Astrocyte (in vitro differentiated cells and primary cell): ENCODE measurements around the gene GPR139. TPM values are rescaled to one million over a fixed set of nuclear protein-coding genes. Genes with fewer than 3 reads are reported as not detected.

ENCODE experiments used
- DNase-seq: peaks from one replicate; pipeline ENCODE4 v3.0.0-alpha.2; 2010; ENCODE audit warnings: low read depth
- FAIRE-seq: peaks from 2 replicates; lab custom pipeline; 2011; peaks lifted over from hg19 to GRCh38; lab: Jason Lieb, UNC
- H2AFZ ChIP-seq: 2 replicates; pipeline ENCODE4 v1.6.0; 2012; ENCODE audit warnings: low read depth, low read length, inconsistent platforms
- H3K27ac ChIP-seq: 2 replicates; pipeline ENCODE4 v1.5.1; 2011; ENCODE audit warnings: low read depth, low read length, inconsistent platforms
- H3K27me3 ChIP-seq: 2 replicates; pipeline ENCODE4 v1.6.0; 2011; ENCODE audit warnings: low read length, inconsistent platforms; ENCODE audit not compliant: insufficient read depth
- H3K36me3 ChIP-seq: 2 replicates; pipeline ENCODE4 v1.5.1; 2011; ENCODE audit warnings: low read length, inconsistent platforms; ENCODE audit not compliant: insufficient read depth
- H3K4me1 ChIP-seq: 2 replicates; pipeline ENCODE4 v1.5.1; 2011; ENCODE audit warnings: low read length, inconsistent platforms; ENCODE audit not compliant: insufficient read depth
- H3K4me2 ChIP-seq: 2 replicates; pipeline ENCODE4 v1.6.0; 2012; ENCODE audit warnings: low read length, inconsistent platforms
- H3K4me3 ChIP-seq: 2 replicates; pipeline ENCODE4 v1.5.1; 2011; ENCODE audit warnings: low read depth, mild to moderate bottlenecking, low read length, inconsistent platforms; ENCODE audit not compliant: insufficient read depth
- H3K79me2 ChIP-seq: 2 replicates; pipeline ENCODE4 v1.6.0; 2012; ENCODE audit warnings: mild to moderate bottlenecking, low read length, inconsistent platforms; ENCODE audit not compliant: insufficient read depth
- H3K9ac ChIP-seq: 2 replicates; pipeline ENCODE4 v1.6.0; 2012; ENCODE audit warnings: mild to moderate bottlenecking, low read length, inconsistent platforms
- H3K9me3 ChIP-seq: 2 replicates; pipeline ENCODE4 v1.5.1; 2012; ENCODE audit warnings: low read depth, mild to moderate bottlenecking, low read length, inconsistent platforms; ENCODE audit not compliant: insufficient read depth
- H4K20me1 ChIP-seq: 2 replicates; pipeline ENCODE4 v1.6.0; 2012; ENCODE audit warnings: low read length, inconsistent platforms; ENCODE audit not compliant: insufficient read depth
- H3K27ac Mint-ChIP-seq: one replicate; pipeline ENCODE4 v1.8.0; 2021; ENCODE audit warnings: mild to moderate bottlenecking, mixed read lengths; ENCODE audit not compliant: unreplicated experiment
- H3K27me3 Mint-ChIP-seq: one replicate; pipeline ENCODE4 v1.8.0; 2021; ENCODE audit warnings: low read depth, mixed read lengths; ENCODE audit not compliant: unreplicated experiment
- H3K36me3 Mint-ChIP-seq: one replicate; pipeline ENCODE4 v1.8.0; 2021; ENCODE audit warnings: low read depth, mixed read lengths; ENCODE audit not compliant: unreplicated experiment
- H3K4me1 Mint-ChIP-seq: one replicate; pipeline ENCODE4 v1.8.0; 2021; ENCODE audit warnings: low read depth, mixed read lengths; ENCODE audit not compliant: unreplicated experiment
- H3K4me3 Mint-ChIP-seq: one replicate; pipeline ENCODE4 v1.8.0; 2021; ENCODE audit warnings: mild to moderate bottlenecking, moderate library complexity, mixed read lengths; ENCODE audit not compliant: unreplicated experiment
- H3K9me3 Mint-ChIP-seq: one replicate; pipeline ENCODE4 v1.8.0; 2021; ENCODE audit warnings: mild to moderate bottlenecking, mixed read lengths; ENCODE audit not compliant: unreplicated experiment
- CTCF ChIP-seq: IDR thresholded peaks from 2 replicates; pipeline ENCODE4 v1.5.1; 2011; ENCODE audit warnings: low read depth, mild to moderate bottlenecking, inconsistent platforms, low read length, moderate library complexity; ENCODE audit not compliant: insufficient read depth
- EZH2 ChIP-seq: IDR thresholded peaks from 2 replicates; pipeline ENCODE4 v1.6.1; 2012; ENCODE audit warnings: mild to moderate bottlenecking, low read length, inconsistent platforms; ENCODE audit not compliant: insufficient read depth
- total RNA-seq: library from RNA; stranded (reverse); gene quantifications from 2 replicates; pipeline ENCODE4 v1.2.1, GENCODE V29; 2021

GPR139 gene
- total RNA-seq, 1 donor from 2014 or later = not detected

GRCh38 chr16:20072874-20073202 lies 852 bp downstream of the GPR139 start:
- Mint-ChIP-seq H3K27ac (no peak overlapping the region), H3K4me1 (no peaks in the 10 kb centered on the region), H3K9me3 (peaks cover 2% of the 10 kb centered on the region), H3K27me3 (peaks cover 71% of the 10 kb centered on the region), H3K4me3 (peak overlapping the region; percentile 40), H3K36me3 (no peaks in the 10 kb centered on the region)
- no peaks in the 10 kb centered on the region for H4K20me1 ChIP-seq
- no peak overlapping the region for H3K27ac ChIP-seq
- H3K36me3 ChIP-seq = no peaks in the 10 kb centered on the region
- H3K9ac ChIP-seq = no peak overlapping the region
- H3K4me2 ChIP-seq = no peak overlapping the region
- H3K27me3 ChIP-seq = no peaks in the 10 kb centered on the region
- H3K9me3 ChIP-seq = no peaks in the 10 kb centered on the region
- FAIRE-seq (no peak), DNase-seq (no peak)
- no peaks in the 10 kb centered on the region for H3K79me2 ChIP-seq
- no peak overlapping the region for H2AFZ ChIP-seq
- no peak overlapping the region for H3K4me3 ChIP-seq
- H3K4me1 ChIP-seq = no peaks in the 10 kb centered on the region
- TF ChIP-seq EZH2 = no peak
- no peak for TF ChIP-seq CTCF

- H3K79me2 ChIP-seq = no peaks in the 10 kb centered on the region
- no peak for FAIRE-seq
- no peaks in the 10 kb centered on the region for H3K9me3 ChIP-seq
- no peak overlapping the region for H3K4me2 ChIP-seq
- Mint-ChIP-seq H3K4me3 (no peak overlapping the region), H3K36me3 (no peaks in the 10 kb centered on the region), H3K9me3 (peaks cover 4% of the 10 kb centered on the region), H3K27ac (no peak overlapping the region), H3K4me1 (no peaks in the 10 kb centered on the region), H3K27me3 (peaks cover 71% of the 10 kb centered on the region)
- no peaks in the 10 kb centered on the region for H3K36me3 ChIP-seq
- H2AFZ ChIP-seq = no peak overlapping the region
- TF ChIP-seq CTCF = no peak
- no peak for TF ChIP-seq EZH2
- no peak overlapping the region for H3K27ac ChIP-seq
- DNase-seq = no peak
- no peaks in the 10 kb centered on the region for H3K4me1 ChIP-seq
- H3K4me3 ChIP-seq = no peak overlapping the region
- no peak overlapping the region for H3K9ac ChIP-seq
- no peaks in the 10 kb centered on the region for H3K27me3 ChIP-seq
- H4K20me1 ChIP-seq = no peaks in the 10 kb centered on the region
These were observed 1.4 kb downstream of the GPR139 start for GRCh38 chr16:20072146-20072873.

GRCh38 chr16:20064931-20065330 lies 8.8 kb downstream of the GPR139 start:
- TF ChIP-seq CTCF (no peak), EZH2 (no peak)
- H3K27ac Mint-ChIP-seq = no peak overlapping the region

More at GRCh38 chr16:20064931-20065330, 8.8 kb downstream of the GPR139 start:
- Histone ChIP-seq H2AFZ (no peak overlapping the region), H3K9ac (no peak overlapping the region), H3K4me1 (no peaks in the 10 kb centered on the region), H3K4me2 (no peak overlapping the region), H3K36me3 (no peaks in the 10 kb centered on the region), H3K4me3 (no peak overlapping the region), H4K20me1 (no peaks in the 10 kb centered on the region), H3K27ac (no peak overlapping the region), H3K79me2 (no peaks in the 10 kb centered on the region), H3K27me3 (no peaks in the 10 kb centered on the region), H3K9me3 (no peaks in the 10 kb centered on the region)
- Mint-ChIP-seq H3K4me1 (no peaks in the 10 kb centered on the region), H3K4me3 (no peak overlapping the region), H3K9me3 (peaks cover 4% of the 10 kb centered on the region), H3K36me3 (no peaks in the 10 kb centered on the region), H3K27me3 (peaks cover 19% of the 10 kb centered on the region)
- no peak for FAIRE-seq
- DNase-seq = no peak
